Colonic mucosa (tissue), 4 donors: ENCODE results near the gene LEMD2. TPM values are rescaled to one million over a fixed set of nuclear protein-coding genes. Genes with fewer than 3 reads are reported as not detected.

Experiments used
- DNase-seq: peaks from one replicate; pipeline ENCODE4 v3.0.0-alpha.2; 2020
- H3K27ac ChIP-seq: fragments of 200-600 bp; one replicate; pipeline ENCODE4 v1.8.0; 2021
- H3K27me3 ChIP-seq: fragments of 200-600 bp; one replicate; pipeline ENCODE4 v1.8.0; 2021
- H3K36me3 ChIP-seq: fragments of 200-600 bp; one replicate; pipeline ENCODE4 v1.8.0; 2021
- H3K4me1 ChIP-seq: fragments of 200-600 bp; one replicate; pipeline ENCODE4 v1.8.0; 2021; ENCODE audit warnings: mild to moderate bottlenecking
- H3K4me3 ChIP-seq: fragments of 200-600 bp; one replicate; pipeline ENCODE4 v1.8.0; 2021
- H3K9ac ChIP-seq, 2 donors: one replicate each; pipeline ENCODE4 v1.7.0; 2013; ENCODE audit warnings: control low read depth in 2 of 2, low read depth in 2 of 2, low read length in 2 of 2
- H3K9me3 ChIP-seq: fragments of 200-600 bp; one replicate; pipeline ENCODE4 v1.8.0; 2021
- intact Hi-C: fragments of 100-400 bp; cut with DNase I; formaldehyde crosslinking; loops from one replicate; pipeline ENCODE4 v1.14.1; 2022
- total RNA-seq, 2 donors: library from RNA; stranded (reverse); fragmentation: NEBNext Ultra II Directional in 1 of 2; extraction: Animal tissue kit (Norgen Biotek cat#: 25700) in 1 of 2; gene quantifications; one replicate each; pipeline ENCODE4 v1.2.1, GENCODE V29; 2021
- TF ChIP-seq, protein P1 (sequence below): fragments of 200-600 bp; IDR thresholded peaks from one replicate; pipeline ENCODE4 v1.8.0; 2022; ENCODE audit warnings: antibody characterized with exemption, mild to moderate bottlenecking
- donor health status: healthy.
- donor health status: DM: no; HTN: no; CAD: no.
- donor health status: DM: no; HTN: no; CAD: no.

Gene LEMD2
- total RNA-seq, 2 donors from 2014 or later = 61.6 to 68.1 TPM

DNA sequence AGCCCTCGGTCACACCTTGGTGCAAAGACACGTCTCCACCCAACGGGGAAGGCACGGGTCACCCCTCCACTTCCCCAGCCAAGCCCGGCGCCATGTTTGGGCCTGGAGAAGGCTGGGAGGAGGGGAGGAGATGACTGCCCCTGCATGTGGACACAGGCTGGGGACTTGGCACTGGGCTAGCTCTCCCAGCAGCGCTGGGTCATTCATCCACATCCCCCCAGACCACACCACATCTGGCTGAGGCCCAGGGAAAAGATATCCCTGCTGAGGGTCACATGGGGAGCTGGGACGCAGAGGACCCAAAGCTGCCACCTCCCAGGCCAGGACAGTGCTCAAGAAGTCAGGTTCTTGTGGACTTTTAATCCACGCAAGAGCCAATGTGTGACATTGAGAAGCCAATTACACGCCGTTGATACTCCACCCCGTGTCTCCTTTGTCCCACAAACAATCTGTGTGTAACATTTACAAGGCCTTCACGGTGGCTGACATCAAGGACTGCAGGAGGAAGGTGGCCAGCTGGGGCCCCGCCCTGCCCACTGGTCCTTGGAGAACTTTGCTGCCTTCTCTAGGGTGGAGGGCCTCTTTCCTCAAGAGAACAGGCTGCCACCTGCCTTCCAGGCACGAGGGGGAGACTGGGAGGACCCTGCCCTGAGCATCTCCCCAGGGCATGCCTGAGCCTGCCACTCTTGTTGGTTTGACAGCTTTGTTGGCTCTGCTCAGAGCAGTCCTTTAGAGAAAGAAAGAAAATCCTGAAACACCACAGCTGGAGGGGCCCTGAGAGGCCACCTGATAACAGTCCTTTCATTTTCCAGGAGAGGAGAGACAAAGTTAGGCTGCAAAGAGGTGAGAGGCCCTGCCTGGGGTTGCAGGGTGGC, 36.9 kb downstream of the LEMD2 start:
- H3K27ac ChIP-seq = peak overlapping the region; percentile 60
- TF ChIP-seq, protein P1, sequence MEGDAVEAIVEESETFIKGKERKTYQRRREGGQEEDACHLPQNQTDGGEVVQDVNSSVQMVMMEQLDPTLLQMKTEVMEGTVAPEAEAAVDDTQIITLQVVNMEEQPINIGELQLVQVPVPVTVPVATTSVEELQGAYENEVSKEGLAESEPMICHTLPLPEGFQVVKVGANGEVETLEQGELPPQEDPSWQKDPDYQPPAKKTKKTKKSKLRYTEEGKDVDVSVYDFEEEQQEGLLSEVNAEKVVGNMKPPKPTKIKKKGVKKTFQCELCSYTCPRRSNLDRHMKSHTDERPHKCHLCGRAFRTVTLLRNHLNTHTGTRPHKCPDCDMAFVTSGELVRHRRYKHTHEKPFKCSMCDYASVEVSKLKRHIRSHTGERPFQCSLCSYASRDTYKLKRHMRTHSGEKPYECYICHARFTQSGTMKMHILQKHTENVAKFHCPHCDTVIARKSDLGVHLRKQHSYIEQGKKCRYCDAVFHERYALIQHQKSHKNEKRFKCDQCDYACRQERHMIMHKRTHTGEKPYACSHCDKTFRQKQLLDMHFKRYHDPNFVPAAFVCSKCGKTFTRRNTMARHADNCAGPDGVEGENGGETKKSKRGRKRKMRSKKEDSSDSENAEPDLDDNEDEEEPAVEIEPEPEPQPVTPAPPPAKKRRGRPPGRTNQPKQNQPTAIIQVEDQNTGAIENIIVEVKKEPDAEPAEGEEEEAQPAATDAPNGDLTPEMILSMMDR = no peak

GRCh38 chr6:33750244-33750991, 38.5 kb downstream of the LEMD2 start:
- no peak for DNase-seq
- no peaks in the 10 kb centered on the region for H3K27me3 ChIP-seq
- no peaks in the 10 kb centered on the region for H3K9me3 ChIP-seq
- peaks cover 14% of the 10 kb centered on the region for H3K4me1 ChIP-seq
- no peak overlapping the region for H3K27ac ChIP-seq
- intact Hi-C loops = no loop called here
- no peak overlapping the region for H3K4me3 ChIP-seq
- H3K9ac ChIP-seq = no peak overlapping the region
- no peaks in the 10 kb centered on the region for H3K36me3 ChIP-seq
- TF ChIP-seq, protein P1 = no peak

More for the DNA sequence above, 36.9 kb downstream of the LEMD2 start:
- peak; percentile 69 for DNase-seq
- Histone ChIP-seq H3K27me3 (no peaks in the 10 kb centered on the region), H3K9me3 (no peaks in the 10 kb centered on the region), H3K4me3 (no peak overlapping the region), H3K9ac (peak overlapping the region; percentile 15 to 30), H3K36me3 (no peaks in the 10 kb centered on the region), H3K4me1 (peaks cover 9% of the 10 kb centered on the region)
- intact Hi-C loops = no loop called here

DNA sequence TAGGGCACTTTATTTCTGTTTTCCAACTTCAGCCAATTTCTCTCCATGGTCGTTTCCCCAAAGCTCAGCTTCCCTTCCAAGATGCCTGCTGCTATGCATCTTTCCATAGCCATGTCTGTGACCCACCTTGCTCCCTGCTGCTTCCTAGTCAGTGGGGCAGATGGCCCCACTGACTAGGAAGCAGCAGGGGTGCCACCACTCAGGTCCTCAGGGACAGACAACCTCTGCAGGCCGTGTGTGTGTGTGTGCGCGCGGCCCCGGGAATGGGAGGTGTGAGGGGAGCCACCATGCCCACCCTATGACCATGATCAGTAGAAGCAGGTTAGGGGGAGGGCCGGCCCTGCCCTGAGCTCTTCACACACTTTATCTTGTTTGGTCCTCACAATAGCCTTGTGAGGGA, 39.5 kb downstream of the LEMD2 start:
- DNase-seq = no peak
- Histone ChIP-seq H3K9ac (no peak overlapping the region), H3K27me3 (no peaks in the 10 kb centered on the region), H3K9me3 (no peaks in the 10 kb centered on the region), H3K36me3 (no peaks in the 10 kb centered on the region), H3K4me3 (no peak overlapping the region), H3K4me1 (peaks cover 22% of the 10 kb centered on the region), H3K27ac (no peak overlapping the region)
- intact Hi-C loops = no loop called here
- TF ChIP-seq, protein P1 = no peak

DNA sequence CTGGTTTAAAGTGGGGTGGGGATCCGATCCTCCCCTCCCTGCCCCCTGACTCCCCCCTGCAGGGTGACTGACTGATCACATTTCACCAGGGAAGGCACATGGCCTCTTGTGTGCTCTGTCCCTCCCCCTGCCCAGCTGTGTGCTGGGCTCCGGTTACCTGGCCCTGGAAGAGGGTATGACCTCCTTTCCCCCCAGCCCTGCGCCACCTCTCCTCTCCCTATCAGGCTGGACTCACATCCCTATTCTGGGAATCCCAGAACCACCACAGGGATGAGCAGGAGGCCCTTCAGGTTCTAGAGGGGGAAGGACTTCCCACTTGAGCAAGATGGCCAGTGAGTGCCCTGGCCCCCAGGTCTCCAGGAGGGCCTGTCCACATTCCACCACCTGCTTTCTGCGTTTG, 40.1 kb downstream of the LEMD2 start:
- peaks cover 26% of the 10 kb centered on the region for H3K4me1 ChIP-seq
- no peak overlapping the region for H3K9ac ChIP-seq
- no peak overlapping the region for H3K27ac ChIP-seq
- H3K9me3 ChIP-seq = no peaks in the 10 kb centered on the region
- TF ChIP-seq, protein P1 = no peak
- H3K4me3 ChIP-seq = no peak overlapping the region
- intact Hi-C loops = no loop called here
- no peaks in the 10 kb centered on the region for H3K36me3 ChIP-seq
- no peaks in the 10 kb centered on the region for H3K27me3 ChIP-seq
- DNase-seq = no peak

DNA sequence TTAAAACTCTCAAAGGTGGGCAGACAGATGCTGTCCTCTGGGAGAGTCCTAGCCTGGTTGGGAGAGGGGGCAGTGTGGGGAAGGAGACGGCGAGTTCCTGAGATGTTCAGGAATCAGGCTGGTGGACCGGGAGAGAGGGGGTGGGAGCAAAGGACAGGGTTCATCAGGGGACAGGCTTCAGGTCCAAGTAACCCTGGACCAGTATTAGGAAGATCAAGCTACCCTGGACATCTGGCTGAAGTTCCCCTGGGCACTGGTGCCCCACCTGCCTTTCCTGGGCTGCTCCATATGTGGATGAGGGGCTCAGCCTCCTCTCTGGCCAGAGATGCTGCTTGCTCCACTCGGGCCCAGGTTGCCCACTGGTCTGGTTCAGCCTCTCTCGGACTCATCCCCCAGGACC, 41.1 kb downstream of the LEMD2 start:
- Histone ChIP-seq H3K9ac (no peak overlapping the region), H3K4me3 (no peak overlapping the region), H3K9me3 (no peaks in the 10 kb centered on the region), H3K27ac (no peak overlapping the region), H3K4me1 (peaks cover 26% of the 10 kb centered on the region), H3K36me3 (no peaks in the 10 kb centered on the region), H3K27me3 (no peaks in the 10 kb centered on the region)
- no peak for DNase-seq
- intact Hi-C loops = no loop called here
- TF ChIP-seq, protein P1 = no peak
